Cerebellar nuclear complex (tissue), 1 donor: ENCODE results near the gene EEIG2.

Source experiments
- DNase-seq, 2 experiments: peaks; one replicate each; lab custom pipeline; 2025; lab: John Stamatoyannopoulos, UW

EEIG2 gene

DNA sequence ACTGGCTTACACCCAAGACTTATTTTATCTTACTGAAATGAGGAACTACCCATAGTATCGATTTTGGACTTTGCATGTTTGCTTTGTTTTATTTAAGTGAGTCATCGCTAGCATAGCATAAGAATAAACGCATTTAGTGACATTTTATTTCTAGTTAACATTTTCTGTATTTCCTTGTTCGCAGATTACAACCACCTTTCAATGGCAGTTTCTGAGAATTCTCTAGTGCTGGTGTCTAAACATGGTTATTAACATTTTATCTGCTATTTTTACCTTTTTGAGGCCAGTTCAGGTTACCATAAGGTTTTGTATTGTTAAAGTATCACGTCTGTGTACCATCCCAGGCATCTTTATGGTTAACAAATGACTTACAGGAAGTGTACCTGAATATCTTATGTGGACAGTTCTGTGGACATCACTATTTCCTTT lies 24.5 kb downstream of the EEIG2 start:
- DNase-seq, result no peak

GRCh38 chr1:108585313-108585712 lies 25.4 kb downstream of the EEIG2 start:
- DNase-seq, result no peak

GRCh38 chr1:108590441-108590840 lies 30.5 kb downstream of the EEIG2 start:
- DNase-seq, result no peak

- no peak for DNase-seq
Observed at GRCh38 chr1:108590957-108591356, 31.1 kb downstream of the EEIG2 start.

- DNase-seq, result no peak
Observed at GRCh38 chr1:108591466-108591865, 31.6 kb downstream of the EEIG2 start.

DNA sequence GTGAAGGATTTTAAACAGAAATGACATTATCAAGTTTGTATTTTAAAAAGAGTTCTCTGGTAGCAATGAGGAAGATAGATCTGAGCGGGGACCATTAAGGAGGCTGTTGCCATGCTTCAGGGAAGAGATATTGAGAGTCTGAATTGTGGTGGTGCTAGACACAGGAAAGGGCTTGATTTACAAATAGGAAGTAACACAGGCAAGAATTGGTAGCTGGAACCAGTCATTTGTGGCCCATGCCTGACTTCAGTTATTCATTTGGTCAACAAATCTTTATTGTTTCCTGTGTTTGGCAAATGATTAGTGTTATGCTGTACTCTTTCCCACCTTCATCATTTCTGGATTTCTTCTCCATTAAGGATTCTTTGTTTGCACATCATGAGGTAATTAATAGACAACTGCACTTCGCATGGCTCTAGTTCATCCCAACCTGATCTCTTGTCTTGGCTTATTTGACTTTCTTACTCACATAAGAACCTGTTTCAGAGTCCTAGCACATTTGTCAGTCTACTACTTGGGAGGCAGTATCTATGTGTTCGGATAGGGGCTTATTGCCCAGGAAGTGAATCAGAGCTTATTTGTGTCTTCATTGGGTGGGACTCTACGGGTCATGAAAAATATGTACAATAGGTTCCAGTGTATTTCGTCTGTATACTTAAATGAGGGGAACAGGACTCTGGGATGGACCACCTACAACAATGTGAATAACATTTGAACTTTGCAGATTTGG lies 32.3 kb downstream of the EEIG2 start:
- DNase-seq, result no peak

- DNase-seq, result no peak
Observed at GRCh38 chr1:108593448-108593847, 33.5 kb downstream of the EEIG2 start.

GRCh38 chr1:108595507-108595906 lies 35.6 kb downstream of the EEIG2 start:
- DNase-seq, result no peak

GRCh38 chr1:108597041-108597440 lies 37.1 kb downstream of the EEIG2 start:
- DNase-seq, result no peak

DNA sequence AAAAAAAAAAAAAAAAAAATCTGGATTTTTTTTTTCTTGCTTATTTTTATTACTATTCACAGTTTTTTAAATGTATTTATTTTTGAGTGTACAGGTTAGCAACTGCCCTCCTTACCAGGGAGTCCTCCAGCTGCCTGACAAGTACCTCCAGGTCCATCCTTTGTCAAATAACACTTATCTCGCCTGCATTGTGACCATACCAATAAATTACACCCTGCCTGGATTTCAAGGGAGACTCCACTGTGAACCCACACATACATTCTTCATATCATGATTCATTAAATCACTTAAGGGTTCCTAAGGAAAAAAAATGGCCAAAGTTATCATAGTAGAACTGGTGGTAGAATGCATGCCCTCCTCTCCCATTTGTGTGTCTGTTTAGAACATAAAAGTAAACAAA lies 38.4 kb downstream of the EEIG2 start:
- DNase-seq, result no peak

GRCh38 chr1:108600504-108600903 lies 40.6 kb downstream of the EEIG2 start:
- no peak for DNase-seq

DNA sequence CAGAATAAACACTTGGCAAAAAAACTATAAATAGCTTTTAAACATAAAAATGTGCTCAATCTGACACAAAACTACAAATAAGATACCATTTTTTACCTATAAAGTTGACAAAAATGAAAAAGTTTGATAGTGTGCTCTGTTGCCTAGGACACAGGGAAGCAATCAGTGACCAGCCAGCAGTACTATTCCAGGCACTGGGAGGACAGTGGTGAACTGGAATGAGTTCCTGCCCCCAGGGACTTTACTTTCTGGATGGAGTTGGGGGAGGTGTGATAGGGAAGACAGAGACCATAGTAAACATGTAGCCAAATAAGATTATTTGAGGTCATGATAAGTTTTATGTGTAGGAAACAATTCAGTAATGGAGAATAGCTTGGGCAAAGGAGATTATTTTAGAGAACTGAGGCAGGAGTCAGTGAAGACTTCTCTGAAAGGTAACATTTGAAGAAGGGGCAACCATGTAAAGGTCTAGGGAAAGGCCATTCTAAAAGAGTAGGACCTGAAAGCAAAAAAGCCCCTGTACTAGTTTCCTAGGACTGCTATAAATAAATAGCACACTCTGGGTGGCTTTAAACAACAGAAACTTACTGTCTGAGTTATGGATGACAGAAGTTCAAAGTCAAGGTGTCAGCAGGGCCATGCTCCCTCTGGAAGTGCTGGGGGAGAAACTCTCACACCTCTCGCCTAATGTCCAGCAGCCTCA lies 42.0 kb downstream of the EEIG2 start:
- no peak for DNase-seq

DNA sequence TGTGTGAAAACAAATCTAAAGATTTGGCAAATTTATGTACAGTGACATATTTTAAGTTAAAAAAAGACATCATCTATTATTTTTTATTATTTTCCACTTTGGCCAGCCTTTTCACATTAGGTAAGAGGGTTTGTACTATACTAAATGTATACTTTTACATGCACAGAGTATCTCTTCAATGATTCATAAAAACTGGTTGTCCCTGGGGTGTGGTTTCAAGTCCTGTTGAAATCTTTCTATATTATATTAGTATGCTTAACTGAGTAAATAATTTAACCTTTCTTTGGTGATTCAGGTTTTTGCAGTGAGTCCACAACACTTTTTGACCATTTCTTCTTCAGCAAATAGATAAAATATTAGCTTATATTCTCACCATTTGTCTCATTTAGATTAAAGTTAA lies 45.7 kb downstream of the EEIG2 start:
- no peak for DNase-seq

GRCh38 chr1:108606478-108606877 lies 46.6 kb downstream of the EEIG2 start:
- DNase-seq, result no peak

DNA sequence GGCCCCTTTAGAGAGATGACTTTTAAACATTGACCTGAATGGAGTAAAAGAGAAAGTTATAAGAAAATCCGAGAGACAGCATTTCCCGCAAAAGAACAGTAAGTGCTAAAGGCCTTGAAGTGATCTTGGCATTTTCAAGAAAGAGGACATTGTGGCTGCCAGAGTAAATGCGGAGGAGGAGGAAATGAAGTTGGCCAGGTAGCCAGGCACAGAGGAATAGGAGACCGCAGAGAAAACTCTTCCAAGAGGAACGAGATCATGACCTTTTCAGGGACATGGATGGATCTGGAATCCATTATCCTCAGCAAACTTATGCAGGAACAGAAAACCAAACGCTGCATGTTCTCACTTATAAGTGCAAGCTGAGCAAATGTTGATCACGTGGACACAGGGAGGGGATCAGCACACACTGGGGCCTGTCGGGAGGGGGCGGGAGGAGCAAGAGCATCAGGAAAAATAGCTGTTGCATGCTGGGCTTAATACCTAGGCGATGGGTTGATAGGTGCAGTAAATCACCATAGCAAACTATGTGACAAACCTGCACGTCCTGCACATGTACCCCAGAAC lies 49.7 kb downstream of the EEIG2 start:
- DNase-seq, result no peak
